Putamen (tissue), 1 donor: ENCODE data around the gene TIMP3.
"Not testable (repeated sequence)": the region's sequence is repeated elsewhere in the genome, so short reads cannot be mapped to it uniquely, and the experiment has no call there.

Experiments used
- DNase-seq: peaks from one replicate; pipeline ENCODE4 v3.0.0-alpha.2; 2016; ENCODE audit warnings: low spot score

Gene TIMP3

GRCh38 chr22:32855045-32855756 is 53.7 kb downstream of the TIMP3 start:
- DNase-seq, result no peak

GRCh38 chr22:32858121-32858703 is 56.7 kb downstream of the TIMP3 start:
- DNase-seq, result no peak

GRCh38 chr22:32858957-32859356 is 57.5 kb downstream of the TIMP3 start:
- DNase-seq, result no peak

GRCh38 chr22:32859743-32860142 is 58.2 kb downstream of the TIMP3 start:
- DNase-seq, result no peak

- no peak for DNase-seq
Observed at GRCh38 chr22:32861330-32861729, 59.8 kb downstream of the TIMP3 start.

- no peak for DNase-seq
Observed at GRCh38 chr22:32862083-32862482, 60.6 kb downstream of the TIMP3 start.

GRCh38 chr22:32862936-32863661 is 61.6 kb downstream of the TIMP3 start:
- no peak for DNase-seq

GRCh38 chr22:32864041-32864440 is 62.5 kb downstream of the TIMP3 start:
- no peak for DNase-seq

- DNase-seq, result no peak
Observed at GRCh38 chr22:32864596-32864995, 63.1 kb downstream of the TIMP3 start.

- DNase-seq, result no peak
Observed at GRCh38 chr22:32866953-32867352, 65.4 kb downstream of the TIMP3 start.

- DNase-seq, result no peak
Observed at GRCh38 chr22:32868946-32869345, 67.4 kb downstream of the TIMP3 start.

GRCh38 chr22:32870474-32870873 is 69.0 kb downstream of the TIMP3 start:
- DNase-seq, result no peak

- not testable (repeated sequence) for DNase-seq
Observed at GRCh38 chr22:32873604-32874003, 72.1 kb downstream of the TIMP3 start.

- no peak for DNase-seq
Observed at GRCh38 chr22:32874385-32874784, 72.9 kb downstream of the TIMP3 start.

- no peak for DNase-seq
Observed at GRCh38 chr22:32874976-32875375, 73.5 kb downstream of the TIMP3 start.

GRCh38 chr22:32876516-32876915 is 75.0 kb downstream of the TIMP3 start:
- DNase-seq, result no peak

GRCh38 chr22:32877196-32877595 is 75.7 kb downstream of the TIMP3 start:
- no peak for DNase-seq

GRCh38 chr22:32879550-32879949 is 78.0 kb downstream of the TIMP3 start:
- no peak for DNase-seq

GRCh38 chr22:32880061-32880460 is 78.6 kb downstream of the TIMP3 start:
- no peak for DNase-seq

- no peak for DNase-seq
Observed at GRCh38 chr22:32880505-32880892, 79.0 kb downstream of the TIMP3 start.

- DNase-seq, result no peak
Observed at GRCh38 chr22:32880893-32881596, 79.5 kb downstream of the TIMP3 start.

GRCh38 chr22:32882360-32882755 is 80.9 kb downstream of the TIMP3 start:
- DNase-seq, result no peak
